ENCODE results near the gene SEMA5B. TPM values are rescaled to one million over a fixed set of nuclear protein-coding genes. Genes with fewer than 3 reads are reported as not detected.

SEMA5B gene
- total RNA-seq, 4 donors from 2014 or later: 0.16 to 1.2 (median 0.70) TPM

DNA sequence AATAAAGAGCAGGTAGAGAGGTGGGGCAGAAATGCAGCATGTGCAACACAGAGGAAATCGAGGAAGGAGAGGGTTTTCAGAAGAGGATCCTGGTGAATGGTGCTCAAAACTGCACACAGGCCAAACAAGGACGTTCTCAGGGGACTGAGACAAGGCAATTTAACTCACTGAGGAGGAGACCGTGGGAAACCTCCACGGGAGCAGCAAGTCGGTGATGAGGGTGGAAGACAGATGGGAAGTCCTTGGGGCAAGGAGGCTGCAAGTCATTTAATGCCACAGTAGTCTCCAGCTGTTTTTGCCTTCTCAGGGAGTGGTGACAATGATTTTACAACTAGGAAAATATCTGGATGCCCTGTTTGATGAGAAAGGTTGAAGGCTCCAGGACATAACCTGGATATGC lies 27.8 kb upstream of the SEMA5B start:
- DNase-seq (ENCODE audit: low spot score) (no peak), ATAC-seq (ENCODE audit: low FRiP score) (no peak)
- TF ChIP-seq, protein P1, sequence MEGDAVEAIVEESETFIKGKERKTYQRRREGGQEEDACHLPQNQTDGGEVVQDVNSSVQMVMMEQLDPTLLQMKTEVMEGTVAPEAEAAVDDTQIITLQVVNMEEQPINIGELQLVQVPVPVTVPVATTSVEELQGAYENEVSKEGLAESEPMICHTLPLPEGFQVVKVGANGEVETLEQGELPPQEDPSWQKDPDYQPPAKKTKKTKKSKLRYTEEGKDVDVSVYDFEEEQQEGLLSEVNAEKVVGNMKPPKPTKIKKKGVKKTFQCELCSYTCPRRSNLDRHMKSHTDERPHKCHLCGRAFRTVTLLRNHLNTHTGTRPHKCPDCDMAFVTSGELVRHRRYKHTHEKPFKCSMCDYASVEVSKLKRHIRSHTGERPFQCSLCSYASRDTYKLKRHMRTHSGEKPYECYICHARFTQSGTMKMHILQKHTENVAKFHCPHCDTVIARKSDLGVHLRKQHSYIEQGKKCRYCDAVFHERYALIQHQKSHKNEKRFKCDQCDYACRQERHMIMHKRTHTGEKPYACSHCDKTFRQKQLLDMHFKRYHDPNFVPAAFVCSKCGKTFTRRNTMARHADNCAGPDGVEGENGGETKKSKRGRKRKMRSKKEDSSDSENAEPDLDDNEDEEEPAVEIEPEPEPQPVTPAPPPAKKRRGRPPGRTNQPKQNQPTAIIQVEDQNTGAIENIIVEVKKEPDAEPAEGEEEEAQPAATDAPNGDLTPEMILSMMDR (IDR thresholded peaks at IDR 0.05): no peak

DNA sequence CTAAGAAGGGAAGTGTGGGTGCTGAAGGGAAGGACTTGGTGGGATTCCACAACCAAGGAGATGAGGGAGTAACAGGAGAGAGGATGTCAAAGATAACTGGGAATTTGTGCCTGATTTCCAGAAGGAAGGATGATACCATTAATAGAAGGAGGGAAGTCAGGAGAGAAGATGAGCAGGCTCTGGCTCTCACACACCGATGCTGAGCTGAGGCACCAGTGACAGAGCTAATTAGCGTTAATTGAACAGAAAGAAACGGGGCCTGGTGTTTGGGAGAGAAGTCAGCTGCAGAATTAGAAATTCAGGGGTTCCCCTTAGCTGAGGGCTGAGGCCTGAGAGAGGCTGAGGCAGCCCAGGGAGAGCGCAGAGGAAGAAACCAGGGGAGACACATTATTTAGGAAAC lies 27.4 kb upstream of the SEMA5B start:
- TF ChIP-seq, protein P1 (IDR thresholded peaks at IDR 0.05): no peak
- DNase-seq (ENCODE audit: low spot score) (no peak), ATAC-seq (ENCODE audit: low FRiP score) (no peak)

DNA sequence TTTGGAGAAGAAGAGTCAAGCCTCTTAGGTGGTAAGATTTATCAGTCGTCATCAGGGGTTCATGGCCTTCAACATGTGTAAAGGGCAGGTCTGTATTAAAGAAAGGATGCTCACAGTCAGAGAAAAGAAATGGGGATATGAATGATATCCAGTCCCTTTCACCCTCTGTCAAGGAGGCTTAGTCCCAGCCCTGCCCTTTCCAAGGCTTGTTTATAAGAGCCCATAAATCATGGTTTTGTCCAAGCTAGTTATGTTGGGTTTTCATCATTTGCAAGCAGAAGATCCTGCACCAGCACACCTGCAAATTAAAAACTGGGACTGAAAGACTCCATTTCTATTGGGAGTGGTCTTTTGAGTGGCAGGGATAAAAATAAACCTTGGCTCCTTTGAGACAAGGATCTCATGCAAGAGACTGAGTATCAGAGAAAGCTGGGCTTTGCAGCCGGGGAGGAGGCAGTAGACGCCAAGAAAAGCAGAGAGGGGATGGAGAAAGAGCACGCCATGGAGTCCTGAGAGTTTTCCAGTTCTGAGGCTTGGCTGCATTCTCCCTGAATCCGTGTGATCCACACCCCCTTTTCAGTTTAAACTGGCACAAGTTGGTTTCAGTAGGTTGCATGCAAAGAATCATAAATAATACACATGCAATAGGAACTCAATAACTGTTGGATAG lies 26.7 kb upstream of the SEMA5B start:
- TF ChIP-seq, protein P1 (IDR thresholded peaks at IDR 0.05): no peak
- DNase-seq (ENCODE audit: low spot score) (no peak), ATAC-seq (ENCODE audit: low FRiP score) (no peak)

DNA sequence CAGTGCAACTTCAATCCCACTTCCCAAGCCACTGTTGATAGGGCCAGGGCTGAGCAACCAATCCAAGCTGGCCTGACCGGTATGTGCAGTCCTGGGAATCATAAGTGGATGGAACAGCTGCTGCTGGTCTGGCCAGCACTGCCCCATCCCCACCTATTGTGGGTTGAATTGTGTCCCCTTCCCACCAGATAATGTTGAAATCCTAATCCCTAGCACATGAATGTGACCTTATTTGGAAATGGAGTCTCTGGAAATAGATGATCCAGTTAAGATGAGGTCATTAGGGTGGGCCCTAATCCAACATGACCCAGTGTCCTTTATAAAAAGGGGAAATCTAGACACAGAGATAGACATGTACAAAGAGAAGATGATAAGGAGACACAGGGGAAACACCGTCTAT lies 25.5 kb upstream of the SEMA5B start:
- DNase-seq (ENCODE audit: low spot score): no peak
- no peak for ATAC-seq (ENCODE audit: low FRiP score)
- TF ChIP-seq, protein P1 (IDR thresholded peaks at IDR 0.05): no peak

DNA sequence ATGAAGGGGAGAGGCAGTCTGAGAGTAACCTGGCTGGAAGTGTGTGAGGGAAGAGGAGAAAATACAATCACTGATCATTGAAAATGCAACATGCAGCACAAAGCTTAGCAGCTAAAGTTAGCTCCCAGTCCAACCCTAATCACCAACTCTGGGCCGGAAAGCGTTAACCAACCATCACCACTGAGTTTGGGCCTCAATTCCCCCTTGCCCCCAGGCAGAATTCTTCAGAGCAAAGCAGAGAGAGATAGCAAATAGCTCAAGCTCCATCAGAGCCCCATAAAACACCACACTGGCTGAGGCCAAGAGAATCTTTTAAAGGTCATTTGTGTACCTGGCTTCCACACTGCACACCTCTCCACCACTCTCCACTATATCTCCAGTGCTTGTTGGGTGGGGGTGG lies 23.1 kb upstream of the SEMA5B start:
- ATAC-seq (ENCODE audit: low FRiP score): no peak
- no peak for DNase-seq (ENCODE audit: low spot score)
- TF ChIP-seq, protein P1 (IDR thresholded peaks at IDR 0.05): no peak

DNA sequence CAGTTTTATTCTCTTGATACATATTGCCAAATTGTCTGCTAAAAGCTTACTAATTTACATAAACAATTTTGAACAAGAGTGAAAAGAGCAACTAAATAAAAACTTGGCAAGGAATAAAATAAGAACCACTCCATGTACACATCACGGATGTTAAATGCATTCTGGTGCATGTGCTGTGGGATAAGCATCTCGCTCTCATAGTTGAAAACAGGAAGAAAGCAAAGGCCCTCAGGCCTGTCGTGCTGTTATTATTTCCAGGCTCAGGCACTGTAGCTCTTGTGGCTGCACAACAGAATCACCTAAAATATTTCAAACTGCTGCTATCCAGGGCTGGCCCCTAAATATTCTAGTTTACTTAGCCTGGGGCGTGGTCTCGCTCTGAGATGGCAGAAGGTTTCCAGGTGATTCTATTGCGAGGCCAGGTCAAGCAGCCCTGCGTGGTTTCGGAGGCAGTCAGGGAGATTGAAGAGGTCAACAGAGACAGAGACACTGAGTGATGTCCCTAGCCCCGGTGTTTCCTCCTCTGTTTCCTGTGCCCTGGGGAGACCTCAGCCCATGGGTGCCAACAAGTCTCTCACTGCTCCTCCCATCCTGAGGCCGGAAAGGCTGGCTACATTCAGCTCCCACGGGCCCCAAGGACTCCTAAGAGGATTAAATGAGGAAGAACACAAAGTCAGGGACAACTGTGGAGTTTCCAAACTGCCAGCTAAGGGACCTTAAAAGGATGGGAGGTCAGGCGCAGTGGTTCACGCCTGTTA lies 21.1 kb upstream of the SEMA5B start:
- TF ChIP-seq, protein P1 (IDR thresholded peaks at IDR 0.05): no peak
- DNase-seq (ENCODE audit: low spot score) (no peak), ATAC-seq (ENCODE audit: low FRiP score) (no peak)

DNA sequence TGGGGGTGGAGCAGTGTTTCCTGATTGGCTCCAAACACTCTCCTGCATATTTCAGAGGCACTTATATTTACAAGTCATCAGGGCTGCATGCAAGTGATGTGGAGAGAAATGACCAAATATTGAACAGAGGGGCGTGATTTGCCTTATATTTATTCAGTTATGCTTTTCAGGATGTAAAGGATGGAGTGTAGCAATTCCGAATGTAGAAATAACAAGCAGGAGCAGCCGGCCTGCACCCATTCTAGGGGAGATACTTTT lies 19.4 kb upstream of the SEMA5B start:
- DNase-seq (ENCODE audit: low spot score) (no peak), ATAC-seq (ENCODE audit: low FRiP score) (no peak)
- TF ChIP-seq, protein P1 (IDR thresholded peaks at IDR 0.05): no peak

Measured in omental fat pad (tissue), 4 donors.